Left ventricle myocardium inferior (tissue), 1 donor: ENCODE results near the gene HJURP. TPM values are rescaled to one million over a fixed set of nuclear protein-coding genes. Genes with fewer than 3 reads are reported as not detected.

Experiments used
- DNase-seq: peaks from one replicate; pipeline ENCODE4 v3.0.0-alpha.2; 2020
- H3K27ac ChIP-seq: fragments of 200-600 bp; replicated peaks from 2 replicates; pipeline ENCODE4 v1.8.0; 2021
- H3K27me3 ChIP-seq: fragments of 200-600 bp; 2 replicates; pipeline ENCODE4 v1.8.0; 2021; ENCODE audit warnings: low read depth
- H3K36me3 ChIP-seq: fragments of 200-600 bp; 2 replicates; pipeline ENCODE4 v1.8.0; 2021
- H3K4me1 ChIP-seq: fragments of 200-600 bp; 2 replicates; pipeline ENCODE4 v1.8.0; 2021
- H3K4me3 ChIP-seq: fragments of 200-600 bp; 2 replicates; pipeline ENCODE4 v1.8.0; 2021; ENCODE audit warnings: mild to moderate bottlenecking, moderate library complexity
- H3K9me3 ChIP-seq: fragments of 200-600 bp; replicated peaks from 2 replicates; pipeline ENCODE4 v1.8.0; 2021
- CTCF ChIP-seq: fragments of 200-600 bp; IDR thresholded peaks from 2 replicates; pipeline ENCODE4 v1.8.0; 2021; ENCODE audit warnings: antibody characterized with exemption, mild to moderate bottlenecking, borderline replicate concordance
- intact Hi-C: fragments of 100-400 bp; cut with micrococcal nuclease; formaldehyde crosslinking; loops from one replicate; pipeline ENCODE4 v1.11.0; 2022
- total RNA-seq: library from RNA; stranded (reverse); fragmentation: NEBNext Ultra II Directional; extraction: Animal tissue kit (Norgen Biotek cat#: 25700); gene quantifications from one replicate; pipeline ENCODE4 v1.2.1, GENCODE V29; 2021
- donor health status: DM: no; HTN: yes; CAD: no; lungs with severe emphysema.

HJURP gene
- total RNA-seq, 1 donor from 2014 or later: 0.36 TPM

- no peak for DNase-seq
- H3K27ac ChIP-seq: no peak overlapping the region
- H3K4me1 ChIP-seq: no peaks in the 10 kb centered on the region
- no peaks in the 10 kb centered on the region for H3K9me3 ChIP-seq
- TF ChIP-seq CTCF: no peak
- no peak overlapping the region for H3K4me3 ChIP-seq
- H3K36me3 ChIP-seq: no peaks in the 10 kb centered on the region
- H3K27me3 ChIP-seq: peaks cover 11% of the 10 kb centered on the region
- intact Hi-C loops: no loop called here
Measured at GRCh38 chr2:233833345-233833744, 21.0 kb downstream of the HJURP start.

GRCh38 chr2:233832869-233833311 lies 21.4 kb downstream of the HJURP start:
- Histone ChIP-seq H3K27me3 (peaks cover 12% of the 10 kb centered on the region), H3K9me3 (no peaks in the 10 kb centered on the region), H3K4me1 (no peaks in the 10 kb centered on the region), H3K27ac (no peak overlapping the region), H3K4me3 (no peak overlapping the region), H3K36me3 (no peaks in the 10 kb centered on the region)
- DNase-seq: no peak
- TF ChIP-seq CTCF: no peak
- intact Hi-C loops: no loop called here

GRCh38 chr2:233832414-233832813 lies 21.9 kb downstream of the HJURP start:
- Histone ChIP-seq H3K36me3 (no peaks in the 10 kb centered on the region), H3K9me3 (no peaks in the 10 kb centered on the region), H3K27ac (no peak overlapping the region), H3K4me3 (no peak overlapping the region), H3K27me3 (peaks cover 12% of the 10 kb centered on the region), H3K4me1 (no peaks in the 10 kb centered on the region)
- intact Hi-C loops: no loop called here
- no peak for DNase-seq
- TF ChIP-seq CTCF: no peak

- TF ChIP-seq CTCF: no peak
- H3K4me3 ChIP-seq: no peak overlapping the region
- no peaks in the 10 kb centered on the region for H3K4me1 ChIP-seq
- no peaks in the 10 kb centered on the region for H3K36me3 ChIP-seq
- H3K27me3 ChIP-seq: peaks cover 12% of the 10 kb centered on the region
- no peak overlapping the region for H3K27ac ChIP-seq
- no peaks in the 10 kb centered on the region for H3K9me3 ChIP-seq
- DNase-seq: no peak
- intact Hi-C loops: no loop called here
Measured at GRCh38 chr2:233831861-233832260, 22.5 kb downstream of the HJURP start.

GRCh38 chr2:233831011-233831721 lies 23.2 kb downstream of the HJURP start:
- no peaks in the 10 kb centered on the region for H3K36me3 ChIP-seq
- no peak for TF ChIP-seq CTCF

More at GRCh38 chr2:233831011-233831721, 23.2 kb downstream of the HJURP start:
- H3K27me3 ChIP-seq: peaks cover 12% of the 10 kb centered on the region
- no peak overlapping the region for H3K4me3 ChIP-seq
- peaks cover 6% of the 10 kb centered on the region for H3K9me3 ChIP-seq
- DNase-seq: no peak
- no peaks in the 10 kb centered on the region for H3K4me1 ChIP-seq
- intact Hi-C loops: no loop called here
- no peak overlapping the region for H3K27ac ChIP-seq
